SK-N-SH treated with all-trans-retinoic acid at 6 μM for 48 hours (cell line): ENCODE data around the gene ZDHHC19.

Experiments
- ATAC-seq: fragments of 200-7000 bp; cut with Tn5 transposase; 3 replicates; pipeline ENCODE4 v1.9.1; 2020; ENCODE audit warnings: mild to moderate bottlenecking, moderate library complexity
- ARNTL ChIP-seq: fragments of 450-650 bp; formaldehyde crosslinking; IDR thresholded peaks from 2 replicates; pipeline ENCODE4 v1.5.0; 2020; ENCODE audit warnings: low read depth, mild to moderate bottlenecking, moderate library complexity, borderline replicate concordance
- BACH2 ChIP-seq: fragments of 250-450 bp; sonication (Bioruptor Pico); IDR thresholded peaks from 2 replicates; pipeline ENCODE4 v1.9.0; 2021; ENCODE audit warnings: mild to moderate bottlenecking, borderline replicate concordance
- CREB5 ChIP-seq: fragments of 250-450 bp; sonication (Bioruptor Pico); IDR thresholded peaks from 2 replicates; pipeline ENCODE4 v1.5.1; 2020; ENCODE audit warnings: low read depth, mild to moderate bottlenecking, moderate library complexity
- CSDC2 ChIP-seq: fragments of 250-450 bp; sonication (Bioruptor Pico); IDR thresholded peaks from 2 replicates; pipeline ENCODE4 v1.5.0; 2020; ENCODE audit warnings: mild to moderate bottlenecking, moderate library complexity
- CSRNP3 ChIP-seq: fragments of 250-450 bp; sonication (Bioruptor Pico); IDR thresholded peaks from 2 replicates; pipeline ENCODE4 v1.5.1; 2021; ENCODE audit warnings: mild to moderate bottlenecking, moderate library complexity
- GLIS3 ChIP-seq: fragments of 250-450 bp; sonication (Bioruptor Pico); IDR thresholded peaks from 2 replicates; pipeline ENCODE4 v1.5.0; 2020; ENCODE audit warnings: mild to moderate bottlenecking, moderate library complexity
- ISL1 ChIP-seq: fragments of 250-450 bp; sonication (Bioruptor Pico); IDR thresholded peaks from 2 replicates; pipeline ENCODE4 v2.1.2; 2022; ENCODE audit warnings: mild to moderate bottlenecking, moderate library complexity
- OSR1 ChIP-seq: fragments of 250-450 bp; sonication (Bioruptor Pico); IDR thresholded peaks from 2 replicates; pipeline ENCODE4 v1.8.0; 2022; ENCODE audit warnings: moderate library complexity, mild to moderate bottlenecking, inconsistent platforms
- POU6F1 ChIP-seq: fragments of 250-450 bp; sonication (Bioruptor Pico); IDR thresholded peaks from 2 replicates; pipeline ENCODE4 v1.8.0; 2021; ENCODE audit warnings: low read depth, mild to moderate bottlenecking, moderate library complexity, borderline replicate concordance
- RARB ChIP-seq: fragments of 250-450 bp; sonication (Bioruptor Pico); IDR thresholded peaks from 2 replicates; pipeline ENCODE4 v1.8.0; 2021; ENCODE audit warnings: mild to moderate bottlenecking, moderate library complexity
- SNAI2 ChIP-seq: fragments of 250-450 bp; sonication (Bioruptor Pico); IDR thresholded peaks from 2 replicates; pipeline ENCODE4 v1.5.0; 2020; ENCODE audit warnings: mild to moderate bottlenecking, moderate library complexity
- TCF4 ChIP-seq: fragments of 250-450 bp; sonication (Bioruptor Pico); IDR thresholded peaks from 2 replicates; pipeline ENCODE4 v1.8.0; 2021; ENCODE audit warnings: mild to moderate bottlenecking, moderate library complexity, borderline replicate concordance
- TOX ChIP-seq: fragments of 250-450 bp; sonication (Bioruptor Pico); IDR thresholded peaks from 2 replicates; pipeline ENCODE4 v1.8.0; 2021; ENCODE audit warnings: mild to moderate bottlenecking, moderate library complexity, borderline replicate concordance
- TSHZ2 ChIP-seq: fragments of 250-450 bp; sonication (Bioruptor Pico); IDR thresholded peaks from 2 replicates; pipeline ENCODE4 v1.5.0; 2020; ENCODE audit warnings: mild to moderate bottlenecking, moderate library complexity
- ZFP3 ChIP-seq: fragments of 250-450 bp; sonication (Bioruptor Pico); IDR thresholded peaks from 2 replicates; pipeline ENCODE4 v1.5.0; 2020; ENCODE audit warnings: mild to moderate bottlenecking, moderate library complexity
- ZFP30 ChIP-seq: fragments of 450-650 bp; formaldehyde crosslinking; IDR thresholded peaks from 2 replicates; pipeline ENCODE4 v1.5.0; 2022; ENCODE audit warnings: mild to moderate bottlenecking, moderate library complexity
- ZNF565 ChIP-seq: fragments of 450-650 bp; formaldehyde crosslinking; conservative IDR thresholded peaks from 2 replicates; pipeline ENCODE4 v1.5.0; 2020; ENCODE audit warnings: low read depth, mild to moderate bottlenecking, moderate library complexity
- ZNF70 ChIP-seq: fragments of 450-650 bp; formaldehyde crosslinking; IDR thresholded peaks from 2 replicates; pipeline ENCODE4 v1.5.0; 2020; ENCODE audit warnings: mild to moderate bottlenecking, moderate library complexity

The ZDHHC19 gene

GRCh38 chr3:196218155-196218712 lies 7.0 kb upstream of the ZDHHC19 start:
- TF ChIP-seq GLIS3 (CRISPR knock-in tag) (no peak), ZNF70 (CRISPR knock-in tag) (no peak), ISL1 (CRISPR knock-in tag) (no peak), OSR1 (CRISPR knock-in tag) (no peak), BACH2 (CRISPR knock-in tag) (no peak), CSRNP3 (CRISPR knock-in tag) (no peak), ARNTL (CRISPR knock-in tag) (no peak), TOX (CRISPR knock-in tag) (no peak), RARB (CRISPR knock-in tag) (no peak), CSDC2 (CRISPR knock-in tag) (no peak), TCF4 (CRISPR knock-in tag) (no peak), CREB5 (no peak), SNAI2 (CRISPR knock-in tag) (no peak), TSHZ2 (no peak), ZFP3 (CRISPR knock-in tag) (no peak), ZNF565 (CRISPR knock-in tag) (no peak)
- TF ChIP-seq, all 23 proteins: peak for 0
- ATAC-seq, result no peak

GRCh38 chr3:196217307-196218154 lies 6.3 kb upstream of the ZDHHC19 start:
- no peak for ATAC-seq
- TF ChIP-seq POU6F1 (no peak), TSHZ2 (no peak)
- TF ChIP-seq, all 23 proteins: peak for 0

- no peak for ATAC-seq
- no peak for TF ChIP-seq ZFP30
- TF ChIP-seq, all 23 proteins: peak for 0
Observed at GRCh38 chr3:196216681-196217211, 5.5 kb upstream of the ZDHHC19 start.
